Measurements from ENCODE around the gene ZBED1. TPM values are rescaled to one million over a fixed set of nuclear protein-coding genes. Genes with fewer than 3 reads are reported as not detected.

The ZBED1 gene
- total and polyA plus RNA-seq, 2 donors from 2014 or later: 20.6 to 40.7 TPM

GRCh38 chrX:2500091-2500802 lies 529 bp downstream of the ZBED1 start:
- no peaks in the 10 kb centered on the region for H3K27me3 ChIP-seq (ENCODE audit: control insufficient read depth, insufficient read depth, low read length)
- intact Hi-C loops (cut with DNase I): no loop called here
- no peak for FAIRE-seq
- H3K27ac ChIP-seq (ENCODE audit: low read depth in 2 of 2, low read length in 2 of 2): peak overlapping the region; percentile 93
- peak overlapping the region; percentile 60 to 80 (median 65) for H3K9ac ChIP-seq (ENCODE audit: low read length in 3 of 3)
- H3K9me3 ChIP-seq (ENCODE audit: control insufficient read depth in 2 of 3, insufficient read depth in 1 of 3, low read length in 3 of 3): no peaks in the 10 kb centered on the region
- H3K36me3 ChIP-seq (ENCODE audit: control insufficient read depth in 2 of 3, insufficient read depth in 3 of 3, low read length in 3 of 3): peaks cover 0 to 5% (median 2%) of the 10 kb centered on the region in 3 donors
- peaks cover 0 to 9% (median 0%) of the 10 kb centered on the region in 3 donors for H3K4me1 ChIP-seq (ENCODE audit: control insufficient read depth in 2 of 3, insufficient read depth in 2 of 3, low read depth in 1 of 3, low read length in 3 of 3)
- TF ChIP-seq CTCF (IDR thresholded peaks at IDR 0.05; ENCODE audit: borderline replicate concordance, extremely low read depth, insufficient read depth): no peak
- H3K4me3 ChIP-seq (ENCODE audit: low read length in 3 of 3): peak overlapping the region; percentile 72 to 75 (median 74)
- peak; percentile 34 to 84 (median 69) for DNase-seq

GRCh38 chrX:2499507-2499906 lies 1.3 kb downstream of the ZBED1 start:
- Histone ChIP-seq H3K36me3 (ENCODE audit: control insufficient read depth in 2 of 3, insufficient read depth in 3 of 3, low read length in 3 of 3) (peaks cover 0 to 5% (median 2%) of the 10 kb centered on the region in 3 donors), H3K4me1 (ENCODE audit: control insufficient read depth in 2 of 3, insufficient read depth in 2 of 3, low read depth in 1 of 3, low read length in 3 of 3) (peaks cover 0 to 9% (median 0%) of the 10 kb centered on the region in 3 donors), H3K27me3 (ENCODE audit: control insufficient read depth, insufficient read depth, low read length) (no peaks in the 10 kb centered on the region), H3K4me3 (ENCODE audit: low read length in 3 of 3) (peak overlapping the region; percentile 72 to 75 (median 74)), H3K27ac (ENCODE audit: low read depth in 2 of 2, low read length in 2 of 2) (peak overlapping the region; percentile 87 to 93), H3K9ac (ENCODE audit: low read length in 3 of 3) (peak overlapping the region in 2 of 3 donors; percentile 60 to 80), H3K9me3 (ENCODE audit: control insufficient read depth in 2 of 3, insufficient read depth in 1 of 3, low read length in 3 of 3) (no peaks in the 10 kb centered on the region)
- no peak for FAIRE-seq
- intact Hi-C loops (cut with DNase I): no loop called here
- DNase-seq: no peak
- TF ChIP-seq CTCF (IDR thresholded peaks at IDR 0.05; ENCODE audit: borderline replicate concordance, extremely low read depth, insufficient read depth): no peak

- Histone ChIP-seq H3K9me3 (ENCODE audit: control insufficient read depth in 2 of 3, insufficient read depth in 1 of 3, low read length in 3 of 3) (no peaks in the 10 kb centered on the region), H3K4me3 (ENCODE audit: low read length in 3 of 3) (peak overlapping the region; percentile 2 to 75 (median 72)), H3K4me1 (ENCODE audit: control insufficient read depth in 2 of 3, insufficient read depth in 2 of 3, low read depth in 1 of 3, low read length in 3 of 3) (peaks cover 0 to 9% (median 0%) of the 10 kb centered on the region in 3 donors), H3K27me3 (ENCODE audit: control insufficient read depth, insufficient read depth, low read length) (no peaks in the 10 kb centered on the region), H3K36me3 (ENCODE audit: control insufficient read depth in 2 of 3, insufficient read depth in 3 of 3, low read length in 3 of 3) (peaks cover 0 to 5% (median 2%) of the 10 kb centered on the region in 3 donors), H3K9ac (ENCODE audit: low read length in 3 of 3) (peak overlapping the region in 2 of 3 donors; percentile 17 to 80), H3K27ac (ENCODE audit: low read depth in 2 of 2, low read length in 2 of 2) (peak overlapping the region; percentile 87 to 93)
- intact Hi-C loops (cut with DNase I): no loop called here
- DNase-seq (peak in 4 of 5 donors; percentile 38 to 75 (median 68)), FAIRE-seq (no peak)
- TF ChIP-seq CTCF (IDR thresholded peaks at IDR 0.05; ENCODE audit: borderline replicate concordance, extremely low read depth, insufficient read depth): no peak
These were observed 1.9 kb downstream of the ZBED1 start for GRCh38 chrX:2498781-2499302.
